OCI-LY1 (cell line): ENCODE results near the gene IDH1.

ENCODE experiments used
- H2AFZ ChIP-seq: fragments of 200-600 bp; sonication (generic), shearing (Covaris generic); 2 replicates; pipeline ENCODE4 v1.6.0; 2014; ENCODE audit warnings: antibody characterized with exemption, mild to moderate bottlenecking, low read length
- H3F3A ChIP-seq: fragments of 200-600 bp; sonication (generic), shearing (Covaris generic); 2 replicates; pipeline ENCODE4 v1.6.0; 2014; ENCODE audit warnings: mild to moderate bottlenecking, antibody characterized with exemption, low read length, moderate library complexity; ENCODE audit not compliant: insufficient read depth
- H3K27ac ChIP-seq: fragments of 200-600 bp; sonication (generic); 2 replicates; pipeline ENCODE4 v1.5.1; 2014; ENCODE audit warnings: low read length, mixed run types, mild to moderate bottlenecking, low read depth; ENCODE audit not compliant: poor library complexity, severe bottlenecking
- H3K27me3 ChIP-seq: fragments of 200-600 bp; sonication (generic); 2 replicates; pipeline ENCODE4 v1.6.0; 2014; ENCODE audit warnings: antibody characterized with exemption, mild to moderate bottlenecking, low read length, moderate library complexity; ENCODE audit not compliant: insufficient read depth
- H3K36me3 ChIP-seq: fragments of 200-600 bp; sonication (generic); 2 replicates; pipeline ENCODE4 v1.6.1; 2014; ENCODE audit warnings: mild to moderate bottlenecking, antibody characterized with exemption, low read length, moderate library complexity, mixed read lengths; ENCODE audit not compliant: insufficient read depth
- H3K4me1 ChIP-seq: fragments of 200-600 bp; sonication (generic); 2 replicates; pipeline ENCODE4 v1.5.1; 2014; ENCODE audit warnings: mild to moderate bottlenecking, low read length, moderate library complexity; ENCODE audit not compliant: insufficient read depth, severe bottlenecking
- H3K4me2 ChIP-seq: fragments of 200-600 bp; sonication (generic), shearing (Covaris generic); 2 replicates; pipeline ENCODE4 v1.6.1; 2014; ENCODE audit warnings: low read length
- H3K4me3 ChIP-seq: fragments of 200-600 bp; sonication (generic); 2 replicates; pipeline ENCODE4 v1.5.1; 2014; ENCODE audit warnings: low read length, low read depth, mild to moderate bottlenecking, mixed read lengths; ENCODE audit not compliant: poor library complexity, severe bottlenecking
- H3K79me2 ChIP-seq: fragments of 200-600 bp; shearing (Covaris generic); 2 replicates; pipeline ENCODE4 v1.6.1; 2016; ENCODE audit warnings: mixed run types, low read length, mixed read lengths; ENCODE audit not compliant: insufficient read depth
- H3K9ac ChIP-seq: fragments of 200-600 bp; sonication (generic), shearing (Covaris generic); 2 replicates; pipeline ENCODE4 v1.6.1; 2014; ENCODE audit warnings: mild to moderate bottlenecking, low read length, mixed read lengths
- H3K9me2 ChIP-seq: fragments of 200-600 bp; sonication (generic), shearing (Covaris generic); 2 replicates; pipeline ENCODE4 v1.6.1; 2014; ENCODE audit warnings: low read depth, mild to moderate bottlenecking, low read length, mixed read lengths
- H3K9me3 ChIP-seq: fragments of 200-600 bp; shearing (Covaris generic); 2 replicates; pipeline ENCODE4 v1.6.1; 2014; ENCODE audit warnings: low read length, mixed read lengths
- H4K20me1 ChIP-seq: fragments of 200-600 bp; sonication (generic), shearing (Covaris generic); 2 replicates; pipeline ENCODE4 v1.6.0; 2016; ENCODE audit warnings: mild to moderate bottlenecking, low read length; ENCODE audit not compliant: insufficient read depth
- CTCF ChIP-seq: fragments of 200-600 bp; sonication (generic), shearing (Covaris generic); IDR thresholded peaks from 2 replicates; pipeline ENCODE4 v1.5.1; 2017; ENCODE audit warnings: mild to moderate bottlenecking, antibody characterized with exemption, low read length, moderate library complexity, mixed read lengths
- EZH2 ChIP-seq: fragments of 200-600 bp; sonication (generic), shearing (Covaris generic); IDR thresholded peaks from 2 replicates; pipeline ENCODE4 v1.8.0; 2017; ENCODE audit warnings: borderline replicate concordance, mixed run types, mild to moderate bottlenecking, antibody characterized with exemption, low read length, moderate library complexity, mixed read lengths

IDH1 gene

DNA sequence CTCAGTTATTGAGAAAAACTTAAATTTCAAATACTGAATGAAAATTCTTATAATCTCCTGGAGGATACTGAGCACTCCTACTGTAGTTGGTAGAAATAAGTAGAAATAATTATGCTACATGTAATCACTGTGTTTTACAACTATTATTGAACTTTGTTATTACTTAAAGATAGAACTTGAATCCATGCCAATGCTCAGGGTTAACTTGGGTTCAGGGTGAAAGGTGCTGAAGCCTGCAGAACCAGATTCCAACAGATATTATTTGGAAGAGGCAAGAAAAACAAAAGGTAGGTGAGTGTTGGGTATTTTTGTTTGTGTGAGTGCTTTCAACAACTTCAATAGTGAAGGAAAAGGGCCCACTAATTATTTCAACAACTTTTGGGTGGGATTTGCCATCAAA, 10.4 kb downstream of the IDH1 start:
- Histone ChIP-seq H3K4me3 (no peak overlapping the region), H3K79me2 (no peaks in the 10 kb centered on the region), H3K9me3 (no peaks in the 10 kb centered on the region), H3K27me3 (no peaks in the 10 kb centered on the region), H3F3A (no peaks in the 10 kb centered on the region), H3K9me2 (no peaks in the 10 kb centered on the region), H3K9ac (no peak overlapping the region), H3K4me2 (no peak overlapping the region), H3K4me1 (no peaks in the 10 kb centered on the region), H3K36me3 (peaks cover 90% of the 10 kb centered on the region), H4K20me1 (no peaks in the 10 kb centered on the region), H2AFZ (no peak overlapping the region), H3K27ac (no peak overlapping the region)
- TF ChIP-seq EZH2: no peak
- no peak for TF ChIP-seq CTCF

DNA sequence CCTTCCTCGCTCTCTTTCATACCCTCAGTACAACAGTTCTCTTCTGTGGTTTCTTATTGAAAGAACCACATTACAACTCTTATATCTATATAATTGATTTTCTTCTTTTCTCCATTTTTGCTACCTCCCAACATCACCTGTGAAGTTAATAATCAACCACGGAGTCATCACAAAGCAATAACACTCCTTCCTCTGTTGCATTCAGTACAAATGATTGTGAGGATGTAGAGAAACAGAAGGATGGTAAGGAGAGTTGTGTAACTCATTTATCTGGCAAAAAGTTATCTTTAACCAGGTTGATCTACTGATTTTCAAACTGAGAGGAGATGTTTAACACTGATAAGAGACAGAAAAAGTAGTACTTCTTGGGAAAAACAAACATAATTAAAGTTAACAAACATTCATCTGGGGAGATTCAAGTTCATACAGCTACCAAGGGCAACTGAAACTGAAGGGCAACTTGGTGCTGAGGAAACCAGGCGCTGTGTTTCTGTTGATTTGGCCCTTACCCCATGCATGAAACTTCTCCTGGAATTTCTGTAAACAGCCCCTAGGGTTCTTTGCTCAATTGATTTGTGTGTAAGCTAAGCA, 14.2 kb downstream of the IDH1 start:
- no peaks in the 10 kb centered on the region for H3K27me3 ChIP-seq
- no peaks in the 10 kb centered on the region for H3K9me3 ChIP-seq
- no peak overlapping the region for H3K27ac ChIP-seq
- no peak overlapping the region for H3K9ac ChIP-seq
- peaks cover 86% of the 10 kb centered on the region for H3K36me3 ChIP-seq
- no peaks in the 10 kb centered on the region for H3K79me2 ChIP-seq
- no peaks in the 10 kb centered on the region for H3K4me1 ChIP-seq
- H3K9me2 ChIP-seq: no peaks in the 10 kb centered on the region
- H3K4me3 ChIP-seq: no peak overlapping the region
- no peak overlapping the region for H2AFZ ChIP-seq
- TF ChIP-seq EZH2 (no peak), CTCF (no peak)
- H3K4me2 ChIP-seq: no peak overlapping the region
- H3F3A ChIP-seq: no peaks in the 10 kb centered on the region; the same call in 1 of the 2 replicates
- no peaks in the 10 kb centered on the region for H4K20me1 ChIP-seq

DNA sequence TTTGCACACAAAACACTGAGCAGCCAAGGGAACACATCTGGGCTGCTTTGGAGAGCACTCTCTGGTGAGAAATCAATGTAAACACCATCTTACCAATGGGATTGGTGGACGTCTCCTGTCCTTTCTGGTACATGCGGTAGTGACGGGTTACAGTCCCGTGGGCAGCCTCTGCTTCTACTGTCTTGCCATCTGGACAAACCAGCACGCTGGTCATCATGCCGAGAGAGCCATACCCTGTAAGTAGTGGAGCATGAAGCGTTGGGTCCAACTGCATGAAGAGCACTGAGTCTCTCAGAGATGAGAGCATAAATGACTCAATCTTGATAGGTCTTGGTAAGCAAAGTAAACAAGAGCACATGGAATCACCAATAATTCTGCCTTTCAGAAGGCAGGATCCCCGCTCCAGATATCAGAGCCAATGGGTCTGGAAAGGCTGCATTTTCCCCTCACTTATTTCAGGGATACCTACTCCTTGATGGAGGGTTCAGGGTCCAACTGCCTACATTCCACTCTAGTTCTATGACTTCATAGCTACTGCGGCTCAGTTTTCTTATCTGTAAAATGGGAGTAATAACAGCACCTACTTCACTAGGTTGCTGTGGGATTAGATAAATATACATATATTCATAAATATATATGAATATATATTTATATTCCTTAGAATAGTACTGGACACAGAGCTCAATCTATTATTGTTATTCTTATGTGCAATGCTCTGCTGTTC, 14.9 kb downstream of the IDH1 start:
- H3K9ac ChIP-seq: no peak overlapping the region
- H3K79me2 ChIP-seq: no peaks in the 10 kb centered on the region
- H3K27me3 ChIP-seq: no peaks in the 10 kb centered on the region
- H3K4me3 ChIP-seq: no peak overlapping the region
- no peaks in the 10 kb centered on the region for H3K9me3 ChIP-seq
- no peaks in the 10 kb centered on the region for H4K20me1 ChIP-seq
- H3K4me1 ChIP-seq: no peaks in the 10 kb centered on the region
- H3F3A ChIP-seq: no peaks in the 10 kb centered on the region; the same call in 1 of the 2 replicates
- H3K27ac ChIP-seq: no peak overlapping the region
- no peaks in the 10 kb centered on the region for H3K9me2 ChIP-seq
- no peak overlapping the region for H3K4me2 ChIP-seq
- no peak for TF ChIP-seq CTCF
- TF ChIP-seq EZH2: no peak
- peaks cover 83% of the 10 kb centered on the region for H3K36me3 ChIP-seq
- H2AFZ ChIP-seq: no peak overlapping the region
